Epithelial cell of esophagus (primary cell): ENCODE data around the gene PYDC1.
A peak's percentile ranks its signal among the peaks of the same experiment; 100 is the strongest.
"Not testable (repeated sequence)": the region's sequence is repeated elsewhere in the genome, so short reads cannot be mapped to it uniquely, and the experiment has no call there.

ENCODE experiments used
- DNase-seq: peaks from one replicate; pipeline ENCODE4 v3.0.0; 2010; ENCODE audit warnings: low read depth
- H3K4me3 ChIP-seq: 2 replicates; pipeline ENCODE4 v1.5.1; 2011; ENCODE audit warnings: mild to moderate bottlenecking, low read length, control low read depth
- TF ChIP-seq, protein P1 (sequence below): IDR thresholded peaks from 2 replicates; pipeline ENCODE4 v1.5.1; 2011; ENCODE audit warnings: low read depth, mild to moderate bottlenecking, low read length, control low read depth, inconsistent platforms; ENCODE audit not compliant: insufficient read depth; ENCODE audit errors: missing control alignments

Gene PYDC1

DNA sequence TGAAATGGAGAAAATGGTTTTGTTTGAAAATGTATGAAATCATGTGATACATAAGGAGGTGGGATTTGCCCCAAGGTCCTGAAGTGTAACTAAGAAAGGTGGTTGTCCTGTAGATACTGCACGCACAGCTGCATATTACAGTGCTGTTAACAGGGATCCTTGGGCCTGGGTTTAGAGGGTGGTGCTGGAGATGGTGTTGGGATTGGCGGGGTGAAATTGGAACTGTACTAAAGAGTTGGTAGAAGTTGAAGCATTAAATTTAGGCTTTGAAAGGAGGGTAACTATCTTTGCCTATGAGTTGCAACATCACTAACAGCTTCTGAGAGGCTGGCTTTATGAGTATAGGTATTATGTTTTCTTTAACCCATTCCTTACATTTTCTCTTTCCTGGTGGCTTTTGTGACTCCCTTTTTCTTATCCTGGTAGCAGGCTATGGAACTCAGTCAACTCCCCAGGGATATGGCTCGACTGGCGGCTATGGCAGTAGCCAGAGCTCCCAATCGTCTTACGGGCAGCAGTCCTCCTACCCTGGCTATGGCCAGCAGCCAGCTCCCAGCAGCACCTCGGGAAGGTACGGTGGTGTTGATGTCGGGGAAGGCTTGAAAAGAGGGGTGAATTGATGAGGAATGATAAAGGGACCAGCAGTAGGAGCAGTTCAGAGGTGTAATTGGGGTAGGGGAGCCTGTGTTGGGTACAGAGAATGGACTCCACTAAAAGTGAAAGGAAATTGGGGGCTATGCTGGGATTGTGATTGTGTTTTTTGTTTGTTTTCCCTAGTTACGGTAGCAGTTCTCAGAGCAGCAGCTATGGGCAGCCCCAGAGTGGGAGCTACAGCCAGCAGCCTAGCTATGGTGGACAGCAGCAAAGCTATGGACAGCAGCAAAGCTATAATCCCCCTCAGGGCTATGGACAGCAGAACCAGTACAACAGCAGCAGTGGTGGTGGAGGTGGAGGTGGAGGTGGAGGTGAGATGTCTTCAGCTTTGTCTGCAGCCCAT, 33.2 kb downstream of the PYDC1 start:
- TF ChIP-seq, protein P1, sequence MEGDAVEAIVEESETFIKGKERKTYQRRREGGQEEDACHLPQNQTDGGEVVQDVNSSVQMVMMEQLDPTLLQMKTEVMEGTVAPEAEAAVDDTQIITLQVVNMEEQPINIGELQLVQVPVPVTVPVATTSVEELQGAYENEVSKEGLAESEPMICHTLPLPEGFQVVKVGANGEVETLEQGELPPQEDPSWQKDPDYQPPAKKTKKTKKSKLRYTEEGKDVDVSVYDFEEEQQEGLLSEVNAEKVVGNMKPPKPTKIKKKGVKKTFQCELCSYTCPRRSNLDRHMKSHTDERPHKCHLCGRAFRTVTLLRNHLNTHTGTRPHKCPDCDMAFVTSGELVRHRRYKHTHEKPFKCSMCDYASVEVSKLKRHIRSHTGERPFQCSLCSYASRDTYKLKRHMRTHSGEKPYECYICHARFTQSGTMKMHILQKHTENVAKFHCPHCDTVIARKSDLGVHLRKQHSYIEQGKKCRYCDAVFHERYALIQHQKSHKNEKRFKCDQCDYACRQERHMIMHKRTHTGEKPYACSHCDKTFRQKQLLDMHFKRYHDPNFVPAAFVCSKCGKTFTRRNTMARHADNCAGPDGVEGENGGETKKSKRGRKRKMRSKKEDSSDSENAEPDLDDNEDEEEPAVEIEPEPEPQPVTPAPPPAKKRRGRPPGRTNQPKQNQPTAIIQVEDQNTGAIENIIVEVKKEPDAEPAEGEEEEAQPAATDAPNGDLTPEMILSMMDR: no peak
- DNase-seq: no peak
- H3K4me3 ChIP-seq: no peak overlapping the region

DNA sequence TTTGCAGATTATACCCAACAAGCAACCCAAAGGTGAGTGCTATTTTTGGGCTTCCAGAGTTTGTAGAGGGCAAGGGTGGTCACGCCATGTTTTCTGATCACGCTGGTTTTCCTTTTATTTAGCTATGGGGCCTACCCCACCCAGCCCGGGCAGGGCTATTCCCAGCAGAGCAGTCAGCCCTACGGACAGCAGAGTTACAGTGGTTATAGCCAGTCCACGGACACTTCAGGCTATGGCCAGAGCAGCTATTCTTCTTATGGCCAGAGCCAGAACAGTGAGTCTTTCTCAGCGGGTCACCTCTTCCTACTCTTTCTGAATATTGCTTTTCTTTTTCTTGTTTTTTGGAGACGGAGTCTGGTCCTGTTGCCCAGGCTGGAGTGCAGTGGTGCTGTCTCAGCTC, 34.5 kb downstream of the PYDC1 start:
- DNase-seq: no peak
- TF ChIP-seq, protein P1: no peak
- H3K4me3 ChIP-seq: peak overlapping the region; percentile 88

DNA sequence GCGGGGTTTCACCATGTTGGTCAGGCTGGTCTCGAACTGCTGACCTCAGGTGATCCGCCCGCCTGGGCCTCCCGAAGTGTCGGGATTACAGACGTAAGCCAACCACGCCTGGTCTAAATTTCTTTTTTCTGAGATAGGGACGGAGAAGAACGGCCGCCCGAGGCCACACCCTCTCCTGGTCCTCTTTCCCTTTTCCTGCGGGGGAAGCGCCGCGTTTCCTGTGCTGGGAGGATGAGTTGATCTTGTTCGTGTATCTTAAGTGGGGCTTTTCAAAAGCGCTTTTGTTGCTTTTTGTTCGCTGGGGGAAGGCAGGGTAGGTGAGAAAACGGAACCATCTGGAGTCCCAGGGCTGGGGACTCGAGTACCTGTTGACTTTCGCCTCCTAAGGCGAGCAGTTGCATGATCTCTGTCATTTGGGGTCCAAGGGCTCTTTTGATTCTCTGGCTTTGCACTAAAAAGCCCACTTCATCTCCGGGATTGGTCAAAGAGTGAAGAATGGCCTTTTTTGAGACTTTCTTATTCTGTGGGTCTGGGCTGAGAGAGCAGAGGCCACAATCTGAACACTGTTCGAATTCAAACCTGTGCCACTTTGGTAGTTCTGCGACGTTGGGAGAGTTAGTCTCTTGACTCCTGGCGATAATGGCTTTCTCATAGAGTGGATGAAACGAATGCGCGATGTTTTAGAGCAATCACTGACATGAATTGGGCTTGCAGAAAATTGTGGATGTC, 35.7 kb downstream of the PYDC1 start:
- H3K4me3 ChIP-seq: peak overlapping the region; percentile 88
- TF ChIP-seq, protein P1: no peak
- peak; percentile 51 for DNase-seq

GRCh38 chr16:31179747-31180459, 37.0 kb downstream of the PYDC1 start, which contains the start of gene FUS:
TSS of gene FUS (plus strand) at chr16:31180139. CDS start at chr16:31180215, 76 bp downstream.
- TF ChIP-seq, protein P1: no peak
- peak within 1 kb of the TSS; percentile 88 for H3K4me3 ChIP-seq
- DNase-seq: peak; percentile 85

DNA sequence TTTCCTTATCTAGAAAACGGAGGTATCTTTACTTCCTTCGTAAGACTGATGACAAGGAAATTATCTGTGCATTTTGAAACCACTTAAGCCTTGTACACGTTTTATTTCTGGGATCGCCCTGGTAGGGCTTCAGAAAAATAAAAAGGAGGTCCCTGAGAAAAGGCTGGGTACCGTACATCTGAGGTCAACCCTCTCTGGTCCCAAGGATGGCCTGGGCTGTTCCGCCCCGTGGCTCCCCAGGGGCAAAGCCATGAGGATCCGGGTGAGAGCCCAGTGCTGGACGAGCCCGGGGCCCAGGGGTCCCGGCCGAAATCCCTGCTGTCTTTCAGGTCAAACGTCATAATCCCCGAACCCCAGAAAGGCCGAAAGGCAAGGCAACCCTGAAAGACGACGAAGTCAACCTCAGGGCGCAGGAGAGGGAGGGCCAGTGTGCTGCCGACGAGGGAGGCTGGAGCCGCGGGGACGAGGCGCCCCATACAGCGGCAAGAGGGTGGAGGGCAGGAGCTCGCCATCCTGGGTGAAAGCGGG, 37.7 kb downstream of the PYDC1 start:
- TF ChIP-seq, protein P1: no peak
- H3K4me3 ChIP-seq: peak overlapping the region; percentile 88
- DNase-seq: no peak

DNA sequence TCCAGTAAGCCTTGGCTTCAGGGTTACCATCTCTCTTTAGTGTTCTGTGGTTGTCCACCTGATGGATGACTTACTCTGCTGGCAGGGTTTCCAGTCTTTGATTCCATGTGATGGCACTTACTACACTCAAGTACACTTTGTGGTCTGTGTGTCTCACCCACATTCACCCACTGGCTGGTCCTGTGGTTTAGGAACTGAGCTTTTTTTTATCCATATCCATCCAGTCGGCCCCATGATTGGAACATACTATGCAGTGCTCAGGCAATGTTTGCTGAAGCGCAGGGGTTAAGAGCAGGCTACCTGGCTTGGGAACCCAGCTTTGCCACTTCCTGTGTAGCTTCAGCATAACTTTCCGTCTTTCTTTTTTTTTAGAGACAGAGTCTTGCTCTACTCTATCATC, 39.8 kb downstream of the PYDC1 start:
- H3K4me3 ChIP-seq: no peak overlapping the region
- TF ChIP-seq, protein P1: no peak
- DNase-seq: peak; percentile 40

- DNase-seq: not testable (repeated sequence)
Measured at GRCh38 chr16:31170048-31170447, 46.9 kb downstream of the PYDC1 start.

More at GRCh38 chr16:31170048-31170447, 46.9 kb downstream of the PYDC1 start:
- H3K4me3 ChIP-seq: not testable (repeated sequence)
